H1 (cell line): ENCODE results near the gene GLUD1.
"Not testable (repeated sequence)": the region's sequence is repeated elsewhere in the genome, so short reads cannot be mapped to it uniquely, and the experiment has no call there.

Experiments used
- BRCA1 ChIP-seq: IDR thresholded peaks from 2 replicates; pipeline ENCODE4 v1.6.1; 2012; ENCODE audit warnings: low read depth, low read length, improper control_type of control experiment
- EZH2 ChIP-seq: fragments of 200-600 bp; sonication (generic); IDR thresholded peaks from 2 replicates; pipeline ENCODE4 v1.7.1; 2012; ENCODE audit warnings: low read depth, mild to moderate bottlenecking, moderate library complexity, low read length, inconsistent platforms; ENCODE audit not compliant: severe bottlenecking
- HDAC2 ChIP-seq, 2 experiments: fragments of 300-600 bp in 1 of 2; sonication (generic) in 1 of 2; IDR thresholded peaks; 2 replicates each; pipeline ENCODE4 v1.6.1; 2011 to 2012; ENCODE audit warnings: low read depth in 2 of 2, low read length in 2 of 2, mild to moderate bottlenecking in 2 of 2, moderate library complexity in 2 of 2, borderline replicate concordance in 1 of 2, inconsistent platforms in 1 of 2
- JUND ChIP-seq: IDR thresholded peaks from 2 replicates; pipeline ENCODE4 v1.6.1; 2011; ENCODE audit warnings: mild to moderate bottlenecking, improper control_type of control experiment, low read length
- NRF1 ChIP-seq: IDR thresholded peaks from 2 replicates; pipeline ENCODE4 v1.6.1; 2011; ENCODE audit warnings: mild to moderate bottlenecking, low read depth, low read length, improper control_type of control experiment
- PHF8 ChIP-seq: fragments of 200-600 bp; sonication (generic); conservative IDR thresholded peaks from 2 replicates; pipeline ENCODE4 v1.7.1; 2012; ENCODE audit warnings: low read depth, mild to moderate bottlenecking, inconsistent platforms, low read length, moderate library complexity
- POLR2A ChIP-seq, 2 experiments: IDR thresholded peaks; 1 replicate in 1 of 2; 2 replicates in 1 of 2; pipeline ENCODE4 v1.6.1; 2011; ENCODE audit warnings: low read depth in 2 of 2, low read length in 2 of 2, mild to moderate bottlenecking in 2 of 2; ENCODE audit errors: control extremely low read depth in 1 of 2
- RFX5 ChIP-seq: IDR thresholded peaks from 2 replicates; pipeline ENCODE4 v1.6.1; 2011; ENCODE audit warnings: low read depth, low read length, improper control_type of control experiment, borderline replicate concordance
- TBP ChIP-seq: IDR thresholded peaks from 2 replicates; pipeline ENCODE4 v1.6.1; 2011; ENCODE audit warnings: low read depth, low read length, improper control_type of control experiment
- ZNF274 ChIP-seq: IDR thresholded peaks from 2 replicates; pipeline ENCODE4 v1.7.0; 2012; ENCODE audit warnings: low read length, borderline replicate concordance; ENCODE audit errors: extremely low read depth
- TF ChIP-seq, protein P1 (sequence below): IDR thresholded peaks from 2 replicates; pipeline ENCODE4 v1.6.1; 2012; ENCODE audit warnings: inconsistent platforms
- TF ChIP-seq, protein P2 (sequence below), 3 experiments: IDR thresholded peaks; 1 replicate in 2 of 3; 2 replicates in 1 of 3; pipeline versions ENCODE4 v1.5.1 to v1.6.1; 2011; ENCODE audit warnings: low read length in 3 of 3, mild to moderate bottlenecking in 3 of 3, inconsistent platforms in 2 of 3, low read depth in 1 of 3, moderate library complexity in 1 of 3; ENCODE audit not compliant: insufficient read depth in 1 of 3; ENCODE audit errors: control extremely low read depth in 1 of 3

DNA sequence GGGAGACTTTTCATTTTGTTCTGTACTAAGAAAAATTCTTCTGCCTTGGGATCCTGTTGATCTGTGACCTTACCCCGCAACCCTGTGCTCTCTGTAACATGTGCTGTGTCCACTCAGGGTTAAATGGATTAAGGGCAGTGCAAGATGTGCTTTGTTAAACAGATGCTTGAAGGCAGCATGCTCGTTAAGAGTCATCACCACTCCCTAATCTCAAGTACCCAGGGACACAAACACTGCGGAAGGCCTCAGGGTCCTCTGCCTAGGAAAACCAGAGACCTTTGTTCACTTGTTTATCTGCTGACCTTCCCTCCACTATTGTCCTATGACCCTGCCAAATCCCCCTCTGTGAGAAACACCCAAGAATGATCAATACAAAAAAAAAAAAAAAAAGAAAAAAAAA is 13.1 kb downstream of the GLUD1 start:
- not testable (repeated sequence) for TF ChIP-seq EZH2; JUND; TBP; POLR2A (IDR thresholded peaks at IDR 0.05; ENCODE audit: control extremely low read depth in 1 of 2, low read depth in 2 of 2, low read length in 2 of 2); NRF1; HDAC2 (IDR thresholded peaks at IDR 0.05; ENCODE audit: borderline replicate concordance in 1 of 2, low read depth in 2 of 2, low read length in 2 of 2); PHF8; BRCA1; ZNF274; RFX5
- TF ChIP-seq, protein P1, sequence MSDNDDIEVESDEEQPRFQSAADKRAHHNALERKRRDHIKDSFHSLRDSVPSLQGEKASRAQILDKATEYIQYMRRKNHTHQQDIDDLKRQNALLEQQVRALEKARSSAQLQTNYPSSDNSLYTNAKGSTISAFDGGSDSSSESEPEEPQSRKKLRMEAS = not testable (repeated sequence)
- TF ChIP-seq, protein P2, sequence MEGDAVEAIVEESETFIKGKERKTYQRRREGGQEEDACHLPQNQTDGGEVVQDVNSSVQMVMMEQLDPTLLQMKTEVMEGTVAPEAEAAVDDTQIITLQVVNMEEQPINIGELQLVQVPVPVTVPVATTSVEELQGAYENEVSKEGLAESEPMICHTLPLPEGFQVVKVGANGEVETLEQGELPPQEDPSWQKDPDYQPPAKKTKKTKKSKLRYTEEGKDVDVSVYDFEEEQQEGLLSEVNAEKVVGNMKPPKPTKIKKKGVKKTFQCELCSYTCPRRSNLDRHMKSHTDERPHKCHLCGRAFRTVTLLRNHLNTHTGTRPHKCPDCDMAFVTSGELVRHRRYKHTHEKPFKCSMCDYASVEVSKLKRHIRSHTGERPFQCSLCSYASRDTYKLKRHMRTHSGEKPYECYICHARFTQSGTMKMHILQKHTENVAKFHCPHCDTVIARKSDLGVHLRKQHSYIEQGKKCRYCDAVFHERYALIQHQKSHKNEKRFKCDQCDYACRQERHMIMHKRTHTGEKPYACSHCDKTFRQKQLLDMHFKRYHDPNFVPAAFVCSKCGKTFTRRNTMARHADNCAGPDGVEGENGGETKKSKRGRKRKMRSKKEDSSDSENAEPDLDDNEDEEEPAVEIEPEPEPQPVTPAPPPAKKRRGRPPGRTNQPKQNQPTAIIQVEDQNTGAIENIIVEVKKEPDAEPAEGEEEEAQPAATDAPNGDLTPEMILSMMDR (IDR thresholded peaks at IDR 0.05; ENCODE audit: control extremely low read depth in 1 of 3, insufficient read depth in 1 of 3, low read depth in 1 of 3, low read length in 3 of 3) = not testable (repeated sequence)
